ENCODE results near the gene KIAA0232.

The KIAA0232 gene

GRCh38 chr4:6914448-6914847 lies 131.9 kb downstream of the KIAA0232 start:
- Histone ChIP-seq H3K27ac (ENCODE audit: insufficient read depth, low read depth, low read length, poor library complexity, severe bottlenecking) (no peak overlapping the region), H3K4me1 (ENCODE audit: control insufficient read depth, insufficient read depth, low read length) (peaks cover 7% of the 10 kb centered on the region), H3K36me3 (ENCODE audit: control insufficient read depth, insufficient read depth, low read length) (no peaks in the 10 kb centered on the region), H3K9me3 (ENCODE audit: control insufficient read depth, low read length) (no peaks in the 10 kb centered on the region), H3K27me3 (ENCODE audit: control insufficient read depth, insufficient read depth, low read length, poor library complexity, severe bottlenecking) (no peaks in the 10 kb centered on the region), H3K4me3 (ENCODE audit: insufficient read depth, low read depth, low read length) (no peak overlapping the region)
- 81 to 83% methylated on average over 9 of the region's 9 CpGs for WGBS, 2 experiments

- Histone ChIP-seq H3K36me3 (ENCODE audit: control insufficient read depth, insufficient read depth, low read length) (no peaks in the 10 kb centered on the region), H3K4me3 (ENCODE audit: insufficient read depth, low read depth, low read length) (no peak overlapping the region), H3K27me3 (ENCODE audit: control insufficient read depth, insufficient read depth, low read length, poor library complexity, severe bottlenecking) (no peaks in the 10 kb centered on the region), H3K9me3 (ENCODE audit: control insufficient read depth, low read length) (no peaks in the 10 kb centered on the region), H3K4me1 (ENCODE audit: control insufficient read depth, insufficient read depth, low read length) (peaks cover 7% of the 10 kb centered on the region), H3K27ac (ENCODE audit: insufficient read depth, low read depth, low read length, poor library complexity, severe bottlenecking) (no peak overlapping the region)
- 91 to 93% methylated on average over 18 of the region's 18 CpGs for WGBS, 2 experiments
Measured at GRCh38 chr4:6915041-6916005, 132.8 kb downstream of the KIAA0232 start.

GRCh38 chr4:6916069-6916586 lies 133.6 kb downstream of the KIAA0232 start:
- Histone ChIP-seq H3K27me3 (ENCODE audit: control insufficient read depth, insufficient read depth, low read length, poor library complexity, severe bottlenecking) (no peaks in the 10 kb centered on the region), H3K36me3 (ENCODE audit: control insufficient read depth, insufficient read depth, low read length) (no peaks in the 10 kb centered on the region), H3K4me1 (ENCODE audit: control insufficient read depth, insufficient read depth, low read length) (peaks cover 7% of the 10 kb centered on the region), H3K9me3 (ENCODE audit: control insufficient read depth, low read length) (no peaks in the 10 kb centered on the region), H3K27ac (ENCODE audit: insufficient read depth, low read depth, low read length, poor library complexity, severe bottlenecking) (no peak overlapping the region), H3K4me3 (ENCODE audit: insufficient read depth, low read depth, low read length) (no peak overlapping the region)
- WGBS, 2 experiments: 84 to 85% methylated on average over 12 of the region's 12 CpGs

GRCh38 chr4:6916587-6917460 lies 134.3 kb downstream of the KIAA0232 start:
- Histone ChIP-seq H3K27ac (ENCODE audit: insufficient read depth, low read depth, low read length, poor library complexity, severe bottlenecking) (no peak overlapping the region), H3K36me3 (ENCODE audit: control insufficient read depth, insufficient read depth, low read length) (no peaks in the 10 kb centered on the region), H3K4me3 (ENCODE audit: insufficient read depth, low read depth, low read length) (no peak overlapping the region), H3K9me3 (ENCODE audit: control insufficient read depth, low read length) (no peaks in the 10 kb centered on the region), H3K4me1 (ENCODE audit: control insufficient read depth, insufficient read depth, low read length) (peaks cover 7% of the 10 kb centered on the region), H3K27me3 (ENCODE audit: control insufficient read depth, insufficient read depth, low read length, poor library complexity, severe bottlenecking) (no peaks in the 10 kb centered on the region)
- 84 to 88% methylated on average over 15 of the region's 15 CpGs for WGBS, 2 experiments

- WGBS, 2 experiments: 65 to 72% methylated on average over 18 of the region's 18 CpGs
- Histone ChIP-seq H3K4me3 (ENCODE audit: insufficient read depth, low read depth, low read length) (no peak overlapping the region), H3K4me1 (ENCODE audit: control insufficient read depth, insufficient read depth, low read length) (peaks cover 15% of the 10 kb centered on the region), H3K9me3 (ENCODE audit: control insufficient read depth, low read length) (no peaks in the 10 kb centered on the region), H3K36me3 (ENCODE audit: control insufficient read depth, insufficient read depth, low read length) (no peaks in the 10 kb centered on the region), H3K27ac (ENCODE audit: insufficient read depth, low read depth, low read length, poor library complexity, severe bottlenecking) (no peak overlapping the region), H3K27me3 (ENCODE audit: control insufficient read depth, insufficient read depth, low read length, poor library complexity, severe bottlenecking) (no peaks in the 10 kb centered on the region)
Measured at GRCh38 chr4:6917461-6918271, 135.1 kb downstream of the KIAA0232 start.

- Histone ChIP-seq H3K27me3 (ENCODE audit: control insufficient read depth, insufficient read depth, low read length, poor library complexity, severe bottlenecking) (no peaks in the 10 kb centered on the region), H3K36me3 (ENCODE audit: control insufficient read depth, insufficient read depth, low read length) (peaks cover 2% of the 10 kb centered on the region), H3K4me1 (ENCODE audit: control insufficient read depth, insufficient read depth, low read length) (peaks cover 16% of the 10 kb centered on the region), H3K4me3 (ENCODE audit: insufficient read depth, low read depth, low read length) (no peak overlapping the region), H3K27ac (ENCODE audit: insufficient read depth, low read depth, low read length, poor library complexity, severe bottlenecking) (no peak overlapping the region), H3K9me3 (ENCODE audit: control insufficient read depth, low read length) (no peaks in the 10 kb centered on the region)
- 77 to 80% methylated on average over 7 of the region's 7 CpGs for whole genome bisulfite sequencing, 2 experiments
Measured at GRCh38 chr4:6918338-6918737, 135.8 kb downstream of the KIAA0232 start.

GRCh38 chr4:6920171-6920570 lies 137.6 kb downstream of the KIAA0232 start:
- Histone ChIP-seq H3K27ac (ENCODE audit: insufficient read depth, low read depth, low read length, poor library complexity, severe bottlenecking) (no peak overlapping the region), H3K4me3 (ENCODE audit: insufficient read depth, low read depth, low read length) (no peak overlapping the region)
- WGBS, 2 experiments: 57 to 60% methylated on average over 3 of the region's 3 CpGs

GRCh38 chr4:6923507-6923906 lies 141.0 kb downstream of the KIAA0232 start:
- WGBS, 2 experiments: 96% methylated on average over 32 of the region's 32 CpGs
- H3K36me3 ChIP-seq (ENCODE audit: control insufficient read depth, insufficient read depth, low read length): peaks cover 16% of the 10 kb centered on the region
- no peaks in the 10 kb centered on the region for H3K9me3 ChIP-seq (ENCODE audit: control insufficient read depth, low read length)
- H3K4me1 ChIP-seq (ENCODE audit: control insufficient read depth, insufficient read depth, low read length): peaks cover 9% of the 10 kb centered on the region
- H3K27ac ChIP-seq (ENCODE audit: insufficient read depth, low read depth, low read length, poor library complexity, severe bottlenecking): no peak overlapping the region
- no peaks in the 10 kb centered on the region for H3K27me3 ChIP-seq (ENCODE audit: control insufficient read depth, insufficient read depth, low read length, poor library complexity, severe bottlenecking)
- H3K4me3 ChIP-seq (ENCODE audit: insufficient read depth, low read depth, low read length): no peak overlapping the region

More at GRCh38 chr4:6920171-6920570, 137.6 kb downstream of the KIAA0232 start:
- H3K9me3 ChIP-seq (ENCODE audit: control insufficient read depth, low read length): no peaks in the 10 kb centered on the region
- peaks cover 16% of the 10 kb centered on the region for H3K36me3 ChIP-seq (ENCODE audit: control insufficient read depth, insufficient read depth, low read length)
- no peaks in the 10 kb centered on the region for H3K27me3 ChIP-seq (ENCODE audit: control insufficient read depth, insufficient read depth, low read length, poor library complexity, severe bottlenecking)
- peaks cover 16% of the 10 kb centered on the region for H3K4me1 ChIP-seq (ENCODE audit: control insufficient read depth, insufficient read depth, low read length)

GRCh38 chr4:6924361-6924779 lies 141.8 kb downstream of the KIAA0232 start:
- no peak overlapping the region for H3K4me3 ChIP-seq (ENCODE audit: insufficient read depth, low read depth, low read length)
- 93 to 94% methylated on average over 12 of the region's 12 CpGs for WGBS, 2 experiments
- peaks cover 15% of the 10 kb centered on the region for H3K4me1 ChIP-seq (ENCODE audit: control insufficient read depth, insufficient read depth, low read length)
- no peaks in the 10 kb centered on the region for H3K27me3 ChIP-seq (ENCODE audit: control insufficient read depth, insufficient read depth, low read length, poor library complexity, severe bottlenecking)
- H3K9me3 ChIP-seq (ENCODE audit: control insufficient read depth, low read length): no peaks in the 10 kb centered on the region
- H3K27ac ChIP-seq (ENCODE audit: insufficient read depth, low read depth, low read length, poor library complexity, severe bottlenecking): no peak overlapping the region
- H3K36me3 ChIP-seq (ENCODE audit: control insufficient read depth, insufficient read depth, low read length): peaks cover 16% of the 10 kb centered on the region

All from ectodermal cell (in vitro differentiated cells).